ENCODE data around the gene HSPA2. TPM values are rescaled to one million over a fixed set of nuclear protein-coding genes. Genes with fewer than 3 reads are reported as not detected.
A peak's percentile ranks its signal among the peaks of the same experiment; 100 is the strongest.

Gene HSPA2
- polyA plus RNA-seq, 1 donor from 2014 or later = 0.25 TPM

DNA sequence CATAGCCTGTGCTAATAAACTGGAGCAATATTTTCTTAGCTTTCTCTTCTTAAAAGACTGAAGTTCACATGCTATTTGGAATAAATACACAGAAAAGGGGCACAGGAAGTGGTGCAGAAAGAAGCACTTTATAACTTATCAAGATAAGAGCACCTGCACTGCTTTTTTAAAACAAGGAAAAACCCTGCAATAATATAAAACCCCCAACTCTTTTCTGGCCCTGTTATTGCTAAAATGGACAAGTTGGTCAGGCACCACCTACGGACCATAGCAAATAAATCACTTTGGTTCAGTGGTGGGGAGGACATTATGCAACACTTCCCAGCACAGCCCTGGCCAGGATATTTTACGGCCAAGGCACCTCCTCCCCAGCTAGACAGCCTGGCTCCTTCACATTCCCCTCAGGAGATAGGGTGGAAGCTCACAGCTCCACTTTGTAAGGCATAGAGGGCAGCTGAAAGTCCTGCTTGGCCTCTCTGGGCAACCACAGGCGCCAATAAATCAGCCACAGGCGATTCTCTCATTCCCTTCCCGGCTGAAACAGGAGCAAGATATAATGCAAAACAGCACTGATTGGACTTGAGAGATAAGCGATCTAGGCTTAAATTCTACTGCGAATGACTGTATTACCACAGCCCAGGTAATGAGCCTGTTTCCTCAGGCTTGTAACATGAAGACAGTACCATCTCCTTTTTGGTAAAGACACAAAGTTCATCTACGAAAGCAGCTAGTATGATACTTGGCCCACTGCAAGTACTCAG is 39.0 kb upstream of the HSPA2 start:
- Histone ChIP-seq H4K20me1 (ENCODE audit: insufficient read depth) (no peaks in the 10 kb centered on the region), H3F3A (ENCODE audit: insufficient read depth, low read length, poor library complexity, severe bottlenecking) (no peaks in the 10 kb centered on the region), H3K9me2 (ENCODE audit: insufficient read depth, low read length) (no peaks in the 10 kb centered on the region), H2AFZ (ENCODE audit: low read depth, low read length) (no peak overlapping the region), H3K27me3 (ENCODE audit: insufficient read depth, low read depth, low read length) (no peaks in the 10 kb centered on the region), H3K9me3 (ENCODE audit: low read length) (no peaks in the 10 kb centered on the region), H3K36me3 (ENCODE audit: insufficient read depth, low read length) (no peaks in the 10 kb centered on the region), H3K79me2 (replicated peaks; ENCODE audit: insufficient read depth, low read length) (peaks cover 38% of the 10 kb centered on the region), H3K9ac (ENCODE audit: low read length) (no peak overlapping the region), H3K4me2 (ENCODE audit: low read length) (peak overlapping the region; percentile 95), H3K27ac (ENCODE audit: low read length) (no peak overlapping the region), H3K4me3 (ENCODE audit: low read length) (peak overlapping the region; percentile 98)
- no peak for TF ChIP-seq EZH2 (IDR thresholded peaks at IDR 0.05; ENCODE audit: borderline replicate concordance, insufficient read depth, low read length, poor library complexity, severe bottlenecking)
- TF ChIP-seq TAF1 (IDR thresholded peaks at IDR 0.05; ENCODE audit: low read depth) = no peak
- TF ChIP-seq, protein P1, sequence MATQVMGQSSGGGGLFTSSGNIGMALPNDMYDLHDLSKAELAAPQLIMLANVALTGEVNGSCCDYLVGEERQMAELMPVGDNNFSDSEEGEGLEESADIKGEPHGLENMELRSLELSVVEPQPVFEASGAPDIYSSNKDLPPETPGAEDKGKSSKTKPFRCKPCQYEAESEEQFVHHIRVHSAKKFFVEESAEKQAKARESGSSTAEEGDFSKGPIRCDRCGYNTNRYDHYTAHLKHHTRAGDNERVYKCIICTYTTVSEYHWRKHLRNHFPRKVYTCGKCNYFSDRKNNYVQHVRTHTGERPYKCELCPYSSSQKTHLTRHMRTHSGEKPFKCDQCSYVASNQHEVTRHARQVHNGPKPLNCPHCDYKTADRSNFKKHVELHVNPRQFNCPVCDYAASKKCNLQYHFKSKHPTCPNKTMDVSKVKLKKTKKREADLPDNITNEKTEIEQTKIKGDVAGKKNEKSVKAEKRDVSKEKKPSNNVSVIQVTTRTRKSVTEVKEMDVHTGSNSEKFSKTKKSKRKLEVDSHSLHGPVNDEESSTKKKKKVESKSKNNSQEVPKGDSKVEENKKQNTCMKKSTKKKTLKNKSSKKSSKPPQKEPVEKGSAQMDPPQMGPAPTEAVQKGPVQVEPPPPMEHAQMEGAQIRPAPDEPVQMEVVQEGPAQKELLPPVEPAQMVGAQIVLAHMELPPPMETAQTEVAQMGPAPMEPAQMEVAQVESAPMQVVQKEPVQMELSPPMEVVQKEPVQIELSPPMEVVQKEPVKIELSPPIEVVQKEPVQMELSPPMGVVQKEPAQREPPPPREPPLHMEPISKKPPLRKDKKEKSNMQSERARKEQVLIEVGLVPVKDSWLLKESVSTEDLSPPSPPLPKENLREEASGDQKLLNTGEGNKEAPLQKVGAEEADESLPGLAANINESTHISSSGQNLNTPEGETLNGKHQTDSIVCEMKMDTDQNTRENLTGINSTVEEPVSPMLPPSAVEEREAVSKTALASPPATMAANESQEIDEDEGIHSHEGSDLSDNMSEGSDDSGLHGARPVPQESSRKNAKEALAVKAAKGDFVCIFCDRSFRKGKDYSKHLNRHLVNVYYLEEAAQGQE (IDR thresholded peaks at IDR 0.05; ENCODE audit: borderline replicate concordance) = no peak
- no peak for TF ChIP-seq POLR2AphosphoS5 (IDR thresholded peaks at IDR 0.05)
- TF ChIP-seq, protein P2, sequence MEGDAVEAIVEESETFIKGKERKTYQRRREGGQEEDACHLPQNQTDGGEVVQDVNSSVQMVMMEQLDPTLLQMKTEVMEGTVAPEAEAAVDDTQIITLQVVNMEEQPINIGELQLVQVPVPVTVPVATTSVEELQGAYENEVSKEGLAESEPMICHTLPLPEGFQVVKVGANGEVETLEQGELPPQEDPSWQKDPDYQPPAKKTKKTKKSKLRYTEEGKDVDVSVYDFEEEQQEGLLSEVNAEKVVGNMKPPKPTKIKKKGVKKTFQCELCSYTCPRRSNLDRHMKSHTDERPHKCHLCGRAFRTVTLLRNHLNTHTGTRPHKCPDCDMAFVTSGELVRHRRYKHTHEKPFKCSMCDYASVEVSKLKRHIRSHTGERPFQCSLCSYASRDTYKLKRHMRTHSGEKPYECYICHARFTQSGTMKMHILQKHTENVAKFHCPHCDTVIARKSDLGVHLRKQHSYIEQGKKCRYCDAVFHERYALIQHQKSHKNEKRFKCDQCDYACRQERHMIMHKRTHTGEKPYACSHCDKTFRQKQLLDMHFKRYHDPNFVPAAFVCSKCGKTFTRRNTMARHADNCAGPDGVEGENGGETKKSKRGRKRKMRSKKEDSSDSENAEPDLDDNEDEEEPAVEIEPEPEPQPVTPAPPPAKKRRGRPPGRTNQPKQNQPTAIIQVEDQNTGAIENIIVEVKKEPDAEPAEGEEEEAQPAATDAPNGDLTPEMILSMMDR (IDR thresholded peaks at IDR 0.05; ENCODE audit: poor library complexity, severe bottlenecking) = no peak
- TF ChIP-seq EP300 (conservative IDR thresholded peaks at IDR 0.05; ENCODE audit: poor library complexity, severe bottlenecking) = no peak
- no peak for TF ChIP-seq RAD21 (conservative IDR thresholded peaks at IDR 0.05)
- no peak for TF ChIP-seq MXI1 (conservative IDR thresholded peaks at IDR 0.05; ENCODE audit: poor library complexity, severe bottlenecking)
- no peak for TF ChIP-seq SMC3 (conservative IDR thresholded peaks at IDR 0.05; ENCODE audit: poor library complexity)

DNA sequence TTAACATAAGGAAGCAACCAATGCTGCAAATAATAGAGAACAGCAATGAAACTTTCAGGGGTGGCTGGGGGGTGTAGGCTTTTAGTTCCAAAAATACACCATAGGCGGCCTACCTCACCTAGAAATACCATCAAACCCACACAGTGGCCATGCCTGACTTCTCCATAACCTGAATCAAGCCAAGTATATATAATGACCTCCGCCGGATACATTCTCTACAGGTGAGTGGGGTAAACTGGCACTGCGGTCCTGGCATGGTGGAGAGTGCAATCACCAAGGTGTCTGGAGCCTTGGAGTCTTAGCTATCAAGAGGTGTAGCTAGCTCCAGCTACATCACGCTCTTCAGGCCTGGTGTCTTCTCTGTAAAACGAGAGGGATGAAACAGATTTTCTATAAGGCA is 38.1 kb upstream of the HSPA2 start:
- no peaks in the 10 kb centered on the region for H4K20me1 ChIP-seq (ENCODE audit: insufficient read depth)
- H3K9ac ChIP-seq (ENCODE audit: low read length) = peak overlapping the region; percentile 99
- H3F3A ChIP-seq (ENCODE audit: insufficient read depth, low read length, poor library complexity, severe bottlenecking) = no peaks in the 10 kb centered on the region
- H3K4me2 ChIP-seq (ENCODE audit: low read length) = peak overlapping the region; percentile 95
- H3K9me3 ChIP-seq (ENCODE audit: low read length) = no peaks in the 10 kb centered on the region
- peak overlapping the region; percentile 98 for H2AFZ ChIP-seq (ENCODE audit: low read depth, low read length)
- no peaks in the 10 kb centered on the region for H3K9me2 ChIP-seq (ENCODE audit: insufficient read depth, low read length)
- peak overlapping the region; percentile 97 for H3K27ac ChIP-seq (ENCODE audit: low read length)
- TF ChIP-seq, protein P2 (IDR thresholded peaks at IDR 0.05; ENCODE audit: poor library complexity, severe bottlenecking) = no peak
- no peak for TF ChIP-seq EP300 (conservative IDR thresholded peaks at IDR 0.05; ENCODE audit: poor library complexity, severe bottlenecking)
- TF ChIP-seq POLR2AphosphoS5 (IDR thresholded peaks at IDR 0.05) = no peak
- TF ChIP-seq, protein P1 (IDR thresholded peaks at IDR 0.05; ENCODE audit: borderline replicate concordance) = no peak
- peaks cover 46% of the 10 kb centered on the region for H3K79me2 ChIP-seq (replicated peaks; ENCODE audit: insufficient read depth, low read length)
- H3K36me3 ChIP-seq (ENCODE audit: insufficient read depth, low read length) = no peaks in the 10 kb centered on the region
- H3K27me3 ChIP-seq (ENCODE audit: insufficient read depth, low read depth, low read length) = no peaks in the 10 kb centered on the region
- H3K4me3 ChIP-seq (ENCODE audit: low read length) = peak overlapping the region; percentile 98
